Heart left ventricle (tissue), 13 donors: ENCODE results near the gene SMIM3.

Experiments used
- CTCF ChIP-seq, 12 donors: fragments of 200-600 bp; sonication (generic) in 4 of 12; IDR thresholded peaks; one replicate each; pipeline versions ENCODE4 v1.5.0 to v1.8.0; 2018 to 2022; ENCODE audit warnings: antibody characterized with exemption in 12 of 12, mild to moderate bottlenecking in 5 of 12
- POLR2A ChIP-seq, 2 donors: fragments of 450-650 bp; IDR thresholded peaks; one replicate each; pipeline ENCODE4 v1.6.1; 2017; ENCODE audit warnings: antibody characterized with exemption in 2 of 2, mild to moderate bottlenecking in 2 of 2, moderate library complexity in 2 of 2
- donor health status: ischemic (EF 13 %, LVEDD 7.1; RV severe dilation, severe dysfunction).
- donor health status: DM: no; HTN: yes; CAD: no.
- donor health status: DM: no; HTN: no; CAD: no.
- donor health status: ischemic (EF 25% LVEDD 6.9; RV normal size, moderate dysfunction).
- donor health status: ischemic (EF 25% LVEDD 5.7; RV mildly dilated, moderate dysfunction).
- donor health status: ischemic (EF 35%, LVEDD 5.7; RV mildly dilated, moderate dysfunction).
- donor health status: nonischemic (EF 11% LVEDD 7.7; RV severe dilation, severe dysfunction).
- donor health status: DM: yes; HTN: yes; CAD: no.
- donor health status: PGD.
- donor health status: ischemic (EF 29% LVEDD 5.4; RV normal size, mild dysfunction).
- donor health status: nonischemic (EF 23%, LVEDD 6.1; RV moderate dilation, normal function).

- no peak for TF ChIP-seq CTCF (IDR thresholded peaks at IDR 0.05)
- TF ChIP-seq POLR2A (IDR thresholded peaks at IDR 0.05): no peak
Observed at GRCh38 chr5:150779397-150780186, 1.0 kb downstream of the SMIM3 start.
